ENCODE data around the gene HIF1A. TPM values are rescaled to one million over a fixed set of nuclear protein-coding genes. Genes with fewer than 3 reads are reported as not detected.
"Not testable (repeated sequence)": the region's sequence is repeated elsewhere in the genome, so short reads cannot be mapped to it uniquely, and the experiment has no call there.

HIF1A gene
- polyA plus RNA-seq, 3 donors, result 14.9 to 83.4 (median 50.2) TPM

GRCh38 chr14:61726778-61727658 is 31.7 kb downstream of the HIF1A start:
- no peak overlapping the region for H3K27ac ChIP-seq (ENCODE audit: low read depth, low read length)
- 68 to 85% (median 76%) methylated on average over 7 of the region's 7 CpGs for WGBS, 3 donors

- 68 to 77% (median 77%) methylated on average over 2 of the region's 2 CpGs for WGBS, 3 donors
- no peak overlapping the region for H3K27ac ChIP-seq (ENCODE audit: low read depth, low read length)
These were observed 35.6 kb downstream of the HIF1A start for GRCh38 chr14:61730756-61731373.

GRCh38 chr14:61733972-61734371 is 38.7 kb downstream of the HIF1A start:
- 89 to 93% (median 91%) methylated on average over 2 of the region's 2 CpGs for WGBS, 3 donors

GRCh38 chr14:61736751-61737150 is 41.4 kb downstream of the HIF1A start:
- WGBS, 3 donors, result 79 to 87% (median 81%) methylated on average over 4 of the region's 4 CpGs
- H3K27ac ChIP-seq (ENCODE audit: low read depth, low read length), result no peak overlapping the region

More at GRCh38 chr14:61733972-61734371, 38.7 kb downstream of the HIF1A start:
- no peak overlapping the region for H3K27ac ChIP-seq (ENCODE audit: low read depth, low read length)

- 61 to 95% (median 68%) methylated on average over 5 of the region's 5 CpGs for WGBS, 3 donors
- H3K27ac ChIP-seq (ENCODE audit: low read depth, low read length), result no peak overlapping the region
These were observed 42.6 kb downstream of the HIF1A start for GRCh38 chr14:61737915-61738314.

- H3K27ac ChIP-seq (ENCODE audit: low read depth, low read length), result no peak overlapping the region
These were observed 43.8 kb downstream of the HIF1A start for GRCh38 chr14:61739133-61739532.

GRCh38 chr14:61742371-61742770 is 47.1 kb downstream of the HIF1A start:
- 95 to 97% (median 96%) methylated on average over 6 of the region's 6 CpGs for WGBS, 3 donors
- no peak overlapping the region for H3K27ac ChIP-seq (ENCODE audit: low read depth, low read length)

GRCh38 chr14:61744238-61744637 is 48.9 kb downstream of the HIF1A start:
- no peak overlapping the region for H3K27ac ChIP-seq (ENCODE audit: low read depth, low read length)
- 94 to 98% (median 94%) methylated on average over 5 of the region's 5 CpGs for WGBS, 3 donors

- not testable (repeated sequence) for H3K27ac ChIP-seq (ENCODE audit: low read depth, low read length)
- 97 to 100% (median 98%) methylated on average over 3 of the region's 3 CpGs for WGBS, 3 donors
These were observed 51.0 kb downstream of the HIF1A start for GRCh38 chr14:61746346-61746745.

- no peak overlapping the region for H3K27ac ChIP-seq (ENCODE audit: low read depth, low read length)
These were observed 51.6 kb downstream of the HIF1A start for GRCh38 chr14:61746881-61747280.

- no peak overlapping the region for H3K27ac ChIP-seq (ENCODE audit: low read depth, low read length)
- 81 to 98% (median 83%) methylated on average over 3 of the region's 3 CpGs for WGBS, 3 donors
These were observed 52.0 kb downstream of the HIF1A start for GRCh38 chr14:61747342-61747741.

- 38 to 82% (median 43%) methylated on average over 3 of the region's 3 CpGs for WGBS, 3 donors
- no peak overlapping the region for H3K27ac ChIP-seq (ENCODE audit: low read depth, low read length)
These were observed 54.0 kb downstream of the HIF1A start for GRCh38 chr14:61749264-61749663.

GRCh38 chr14:61749867-61750266 is 54.6 kb downstream of the HIF1A start:
- H3K27ac ChIP-seq (ENCODE audit: low read depth, low read length), result no peak overlapping the region
- 39 to 88% (median 84%) methylated on average over 3 of the region's 3 CpGs for WGBS, 3 donors

GRCh38 chr14:61750708-61751474 is 55.6 kb downstream of the HIF1A start:
- no peak overlapping the region for H3K27ac ChIP-seq (ENCODE audit: low read depth, low read length)
- WGBS, 3 donors, result 2 to 12% (median 8%) methylated on average over 38 to 54 of the region's 54 CpGs

GRCh38 chr14:61751475-61751989 is 56.2 kb downstream of the HIF1A start:
- WGBS, 3 donors, result 32 to 36% (median 34%) methylated on average over 8 of the region's 8 CpGs
- no peak overlapping the region for H3K27ac ChIP-seq (ENCODE audit: low read depth, low read length)

GRCh38 chr14:61752626-61753025 is 57.3 kb downstream of the HIF1A start:
- H3K27ac ChIP-seq (ENCODE audit: low read depth, low read length), result no peak overlapping the region
- 56 to 67% (median 60%) methylated on average over 4 of the region's 4 CpGs for WGBS, 3 donors

GRCh38 chr14:61753631-61754030 is 58.3 kb downstream of the HIF1A start:
- H3K27ac ChIP-seq (ENCODE audit: low read depth, low read length), result no peak overlapping the region

GRCh38 chr14:61754627-61755381 is 59.5 kb downstream of the HIF1A start:
- no peak overlapping the region for H3K27ac ChIP-seq (ENCODE audit: low read depth, low read length)
- 73 to 79% (median 77%) methylated on average over 5 of the region's 5 CpGs for WGBS, 3 donors

Data from adipose tissue (tissue), 3 donors.